Spleen (tissue), 7 donors: Measurements from ENCODE around the gene TDRD9.

Experiments
- CTCF ChIP-seq, 11 experiments: fragments of 200-600 bp in 7 of 11; fragments of 450-650 bp in 4 of 11; sonication (generic) in 4 of 11; IDR thresholded peaks in 8 of 11; conservative IDR thresholded peaks in 3 of 11; 1 replicate in 7 of 11; 2 replicates in 4 of 11; pipeline versions ENCODE4 v1.4.0 to v1.8.0; 2016 to 2021; ENCODE audit warnings: antibody characterized with exemption in 11 of 11, inconsistent platforms in 4 of 11, mild to moderate bottlenecking in 1 of 11
- POLR2A ChIP-seq, 3 donors: fragments of 450-650 bp; IDR thresholded peaks; one replicate each; pipeline ENCODE4 v1.5.1; 2017; ENCODE audit warnings: antibody characterized with exemption in 3 of 3, mild to moderate bottlenecking in 1 of 3
- donor health status: DM: no; HTN: no; CAD: no; lungs with moderate emphysema.
- donor health status: DM: no; HTN: no; CAD: no.
- donor health status: DM: no; HTN: no; CAD: no.

DNA sequence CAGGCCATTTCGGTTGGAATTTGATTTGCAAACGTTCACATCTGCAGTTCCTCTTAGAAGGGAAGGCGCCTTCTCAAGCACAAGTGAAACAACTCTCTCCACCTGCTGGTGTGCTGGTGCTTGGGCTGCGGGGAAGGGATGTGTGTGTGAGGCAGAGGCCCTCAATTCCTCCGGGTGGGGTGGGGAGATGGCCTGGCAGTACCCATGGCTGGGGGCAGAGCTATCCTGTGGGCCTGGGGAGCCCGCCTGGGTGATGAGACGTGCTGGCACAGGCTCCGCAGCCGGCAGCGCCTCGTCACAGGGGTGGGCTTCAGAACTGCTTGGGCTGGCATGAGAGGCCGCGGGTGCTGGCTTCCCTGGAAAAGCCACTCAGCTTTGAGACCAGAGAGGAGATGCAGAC, 28.9 kb upstream of the TDRD9 start:
- no peak for TF ChIP-seq CTCF (IDR thresholded peaks at IDR 0.05 in 8 of 11, conservative IDR thresholded peaks at IDR 0.05 in 3 of 11)
- no peak for TF ChIP-seq POLR2A (IDR thresholded peaks at IDR 0.05)
